Retinal pigment epithelial cell (primary cell): Measurements from ENCODE around the gene ECI2.

Source experiments
- DNase-seq: peaks from one replicate; pipeline ENCODE4 v3.0.0-alpha.2; 2010; ENCODE audit warnings: low read depth
- H3K4me3 ChIP-seq: 2 replicates; pipeline ENCODE4 v1.5.1; 2011; ENCODE audit warnings: mild to moderate bottlenecking, low read length, control low read depth, moderate library complexity
- TF ChIP-seq, protein P1 (sequence below): conservative IDR thresholded peaks from 2 replicates; pipeline ENCODE4 v1.5.1; 2011; ENCODE audit warnings: low read depth, low read length, control low read depth, inconsistent platforms

Gene ECI2, protein sequence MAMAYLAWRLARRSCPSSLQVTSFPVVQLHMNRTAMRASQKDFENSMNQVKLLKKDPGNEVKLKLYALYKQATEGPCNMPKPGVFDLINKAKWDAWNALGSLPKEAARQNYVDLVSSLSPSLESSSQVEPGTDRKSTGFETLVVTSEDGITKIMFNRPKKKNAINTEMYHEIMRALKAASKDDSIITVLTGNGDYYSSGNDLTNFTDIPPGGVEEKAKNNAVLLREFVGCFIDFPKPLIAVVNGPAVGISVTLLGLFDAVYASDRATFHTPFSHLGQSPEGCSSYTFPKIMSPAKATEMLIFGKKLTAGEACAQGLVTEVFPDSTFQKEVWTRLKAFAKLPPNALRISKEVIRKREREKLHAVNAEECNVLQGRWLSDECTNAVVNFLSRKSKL

DNA sequence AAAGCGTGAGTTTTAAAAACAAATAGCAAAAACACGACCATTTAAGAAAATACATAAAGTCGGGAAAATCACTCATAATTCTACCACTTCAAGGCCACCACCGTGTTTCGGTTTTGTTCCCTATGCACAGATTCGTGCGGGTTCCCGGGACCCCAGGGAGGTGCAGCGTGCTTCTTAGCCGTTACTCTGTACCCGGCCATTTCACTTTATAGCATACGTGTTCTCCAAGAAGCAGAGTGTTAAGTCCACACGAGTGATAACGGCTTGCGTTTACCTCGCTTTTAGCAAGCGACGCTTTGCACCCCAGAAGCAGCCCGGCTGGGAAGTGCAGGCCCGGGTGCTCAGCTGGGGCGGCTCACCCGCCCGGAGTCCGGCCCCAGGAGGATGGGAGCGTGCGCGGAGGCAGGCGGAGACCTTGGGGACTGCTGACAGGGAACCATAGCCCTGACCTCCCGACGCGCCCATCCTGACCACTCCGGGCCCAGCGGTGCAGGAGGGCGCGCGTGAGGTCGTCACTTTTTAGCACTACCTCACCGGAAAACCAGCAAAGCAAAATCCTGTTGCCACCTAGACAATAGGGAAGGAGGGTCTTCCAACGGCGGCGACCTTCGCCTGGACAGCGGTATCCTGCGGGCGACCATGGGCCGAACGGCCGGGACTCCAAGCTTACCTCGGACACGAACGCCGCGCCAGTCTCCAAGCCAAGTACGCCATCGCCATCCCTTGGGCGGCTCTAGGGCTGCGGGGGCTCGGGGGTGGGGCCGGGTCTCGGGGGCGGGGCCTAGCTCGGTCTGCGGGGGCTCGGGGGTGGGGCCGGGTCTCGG, at the start of gene ECI2:
TSS of gene ECI2 (minus strand) at position 735 of the 824 bp plus-strand sequence. CDS start at position 720, 15 bp downstream.
- TF ChIP-seq, protein P1, sequence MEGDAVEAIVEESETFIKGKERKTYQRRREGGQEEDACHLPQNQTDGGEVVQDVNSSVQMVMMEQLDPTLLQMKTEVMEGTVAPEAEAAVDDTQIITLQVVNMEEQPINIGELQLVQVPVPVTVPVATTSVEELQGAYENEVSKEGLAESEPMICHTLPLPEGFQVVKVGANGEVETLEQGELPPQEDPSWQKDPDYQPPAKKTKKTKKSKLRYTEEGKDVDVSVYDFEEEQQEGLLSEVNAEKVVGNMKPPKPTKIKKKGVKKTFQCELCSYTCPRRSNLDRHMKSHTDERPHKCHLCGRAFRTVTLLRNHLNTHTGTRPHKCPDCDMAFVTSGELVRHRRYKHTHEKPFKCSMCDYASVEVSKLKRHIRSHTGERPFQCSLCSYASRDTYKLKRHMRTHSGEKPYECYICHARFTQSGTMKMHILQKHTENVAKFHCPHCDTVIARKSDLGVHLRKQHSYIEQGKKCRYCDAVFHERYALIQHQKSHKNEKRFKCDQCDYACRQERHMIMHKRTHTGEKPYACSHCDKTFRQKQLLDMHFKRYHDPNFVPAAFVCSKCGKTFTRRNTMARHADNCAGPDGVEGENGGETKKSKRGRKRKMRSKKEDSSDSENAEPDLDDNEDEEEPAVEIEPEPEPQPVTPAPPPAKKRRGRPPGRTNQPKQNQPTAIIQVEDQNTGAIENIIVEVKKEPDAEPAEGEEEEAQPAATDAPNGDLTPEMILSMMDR, result no peak
- no peak for DNase-seq
- peak within 1 kb of the TSS; percentile 87 for H3K4me3 ChIP-seq

DNA sequence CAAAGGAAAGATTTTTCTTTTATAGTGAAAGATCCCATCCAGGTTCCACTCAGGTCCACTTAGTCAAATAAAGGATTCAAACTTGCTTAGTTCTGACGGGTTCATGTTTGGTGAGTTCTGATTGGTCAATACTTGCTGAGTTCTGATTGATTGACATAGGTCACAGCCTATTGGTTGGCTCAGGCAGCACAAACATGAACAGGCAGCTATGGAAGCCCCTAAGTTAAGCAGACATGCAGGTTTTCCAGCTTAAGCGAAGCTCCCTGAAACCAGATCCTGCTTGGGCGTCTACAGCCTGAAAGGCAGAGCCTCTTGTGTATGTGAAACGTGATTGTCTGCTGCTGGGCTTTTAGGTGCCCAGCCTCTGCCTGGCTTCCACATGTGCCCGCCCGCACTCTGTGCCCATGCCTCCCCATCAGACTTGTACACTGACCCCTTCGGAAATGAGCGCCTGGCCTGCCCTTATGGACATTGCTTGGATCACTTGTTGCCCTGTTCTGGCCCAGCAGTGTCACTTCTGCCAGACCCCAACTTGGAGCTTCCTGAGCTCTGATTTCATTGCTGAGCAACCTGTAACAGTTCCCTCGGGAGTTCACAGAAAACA, 45.4 kb upstream of the ECI2 start:
- peak; percentile 9 for DNase-seq
- TF ChIP-seq, protein P1, result no peak
- H3K4me3 ChIP-seq, result no peak overlapping the region

DNA sequence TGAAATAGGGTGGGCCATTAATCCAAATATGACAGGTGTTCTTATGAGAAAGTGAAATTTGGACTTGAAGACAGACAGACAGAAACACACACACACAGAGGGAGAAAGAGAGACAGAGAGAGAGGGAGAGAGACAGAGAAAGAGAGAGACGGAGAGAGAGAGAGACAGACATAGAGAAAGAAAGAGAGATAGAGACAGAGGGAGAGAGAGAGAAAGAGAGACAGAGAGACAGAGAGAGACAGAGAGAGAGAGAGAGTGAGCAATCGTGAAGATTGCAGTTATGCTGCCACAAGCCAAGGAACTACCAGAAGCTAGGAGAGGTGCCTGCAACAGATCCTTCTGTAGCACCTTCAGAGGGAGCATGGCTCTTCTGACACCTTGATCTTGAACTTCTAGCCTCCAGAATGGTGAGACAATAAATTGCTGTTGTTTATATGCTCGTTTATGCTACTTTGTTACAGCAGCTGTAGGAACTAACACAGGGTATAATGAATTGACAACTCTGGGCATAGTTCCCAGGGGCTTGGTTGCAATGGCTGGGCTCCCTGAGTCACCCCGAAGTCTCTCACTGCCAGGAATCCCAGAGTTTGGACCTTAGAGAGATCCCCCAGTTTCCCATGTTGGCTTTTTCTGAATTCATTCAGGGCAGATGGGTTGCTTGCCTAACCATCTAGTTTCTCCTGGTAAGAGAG, 44.7 kb upstream of the ECI2 start:
- DNase-seq, result no peak
- H3K4me3 ChIP-seq, result no peak overlapping the region
- TF ChIP-seq, protein P1, result no peak

DNA sequence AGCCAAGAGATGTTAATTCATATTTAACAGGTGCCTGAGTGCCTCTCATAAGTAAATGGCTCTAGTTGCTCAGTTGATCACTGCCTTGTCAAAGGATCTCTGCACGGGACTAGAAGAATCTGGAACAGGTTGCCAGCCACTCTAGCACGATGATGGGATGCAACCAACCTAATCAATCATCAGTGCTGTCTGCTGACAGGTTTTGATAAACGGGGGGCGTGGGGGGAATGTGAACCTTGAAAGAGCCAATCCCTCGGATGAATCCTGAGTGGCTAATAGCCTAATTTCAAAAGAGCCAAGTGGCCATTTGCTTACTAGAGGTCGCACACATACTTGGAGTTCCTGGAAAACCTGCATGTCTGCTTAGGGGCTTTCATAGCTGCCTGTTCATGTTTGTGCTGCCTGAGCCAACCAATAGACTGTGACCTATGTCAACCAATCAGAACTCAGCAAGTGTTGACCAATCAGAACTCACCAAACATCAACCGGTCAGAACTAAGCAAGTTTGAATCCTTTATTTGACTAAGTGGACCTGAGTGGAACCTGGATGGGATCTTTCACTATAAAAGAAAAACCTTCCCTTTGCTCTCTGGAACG, 43.5 kb upstream of the ECI2 start:
- no peak for DNase-seq
- TF ChIP-seq, protein P1, result no peak
- no peak overlapping the region for H3K4me3 ChIP-seq

DNA sequence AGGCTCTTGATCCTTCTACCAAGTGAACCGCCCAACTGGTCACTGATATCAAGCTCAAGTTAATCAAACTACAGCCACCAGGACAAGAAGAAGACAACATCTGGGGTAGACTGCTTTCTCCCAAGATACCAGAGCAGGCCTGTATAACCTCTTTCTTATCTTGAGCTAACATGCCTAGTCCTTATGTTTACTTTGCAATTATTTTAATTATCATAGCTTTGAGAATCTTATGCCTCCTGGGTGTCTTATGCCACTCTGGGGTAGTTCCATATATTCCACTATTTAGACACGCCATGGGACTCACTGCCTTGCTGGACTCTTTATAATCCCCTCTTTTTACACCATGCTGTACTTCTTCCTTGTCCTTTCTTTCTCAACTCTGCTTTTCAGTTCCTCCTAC, 41.5 kb upstream of the ECI2 start:
- TF ChIP-seq, protein P1, result no peak
- H3K4me3 ChIP-seq, result no peak overlapping the region
- DNase-seq, result no peak

DNA sequence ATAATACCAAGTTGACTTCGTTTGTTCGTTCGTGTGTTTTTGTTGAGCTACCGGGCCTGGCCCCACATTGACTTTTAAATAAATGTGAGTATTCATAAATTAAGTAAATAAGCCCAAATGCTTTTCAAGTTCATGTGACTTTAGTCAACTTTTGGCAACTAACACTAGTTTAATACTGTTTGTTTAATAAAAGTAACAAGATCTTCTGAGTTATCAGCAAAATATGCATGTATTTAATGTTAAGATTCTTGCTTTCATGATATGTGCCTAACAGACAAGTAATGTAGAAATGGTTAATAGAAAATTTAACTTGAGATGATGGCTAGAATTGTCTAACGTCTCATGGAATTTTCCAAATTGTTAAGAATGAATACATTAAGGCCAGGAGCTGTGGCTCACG, 38.7 kb upstream of the ECI2 start:
- H3K4me3 ChIP-seq, result no peak overlapping the region
- no peak for DNase-seq
- TF ChIP-seq, protein P1, result no peak
